VCaP (cell line): ENCODE measurements around the gene ADAMTS12.
"Not testable (repeated sequence)": the region's sequence is repeated elsewhere in the genome, so short reads cannot be mapped to it uniquely, and the experiment has no call there.

ENCODE experiments used
- H3K27ac ChIP-seq: fragments of 450-650 bp; 2 replicates; pipeline ENCODE4 v1.5.1; 2017
- TF ChIP-seq, protein P1 (sequence below): fragments of 450-650 bp; conservative IDR thresholded peaks from 2 replicates; pipeline ENCODE4 v1.5.1; 2017; ENCODE audit warnings: mild to moderate bottlenecking, moderate library complexity

ADAMTS12 gene

DNA sequence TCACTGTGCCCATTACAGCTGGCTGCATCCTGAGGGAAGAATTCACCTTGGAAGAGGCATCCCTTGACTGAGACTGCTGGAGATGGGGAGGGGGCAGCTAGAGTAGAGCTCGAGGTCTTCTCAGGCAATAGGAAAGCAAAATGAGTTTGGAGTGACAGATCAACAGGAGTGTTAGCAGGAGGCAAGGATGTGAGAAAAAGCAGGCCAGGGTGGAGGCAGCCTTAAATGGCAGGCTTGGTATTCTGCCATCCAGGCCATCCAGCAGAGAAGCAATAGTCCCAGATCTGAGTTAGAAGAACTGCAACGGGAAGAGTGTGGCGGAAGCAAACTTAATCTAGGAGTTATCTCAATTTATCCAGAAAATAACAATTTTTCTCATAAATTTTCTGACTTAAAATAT, 6.1 kb downstream of the ADAMTS12 start:
- H3K27ac ChIP-seq = no peak overlapping the region
- TF ChIP-seq, protein P1, sequence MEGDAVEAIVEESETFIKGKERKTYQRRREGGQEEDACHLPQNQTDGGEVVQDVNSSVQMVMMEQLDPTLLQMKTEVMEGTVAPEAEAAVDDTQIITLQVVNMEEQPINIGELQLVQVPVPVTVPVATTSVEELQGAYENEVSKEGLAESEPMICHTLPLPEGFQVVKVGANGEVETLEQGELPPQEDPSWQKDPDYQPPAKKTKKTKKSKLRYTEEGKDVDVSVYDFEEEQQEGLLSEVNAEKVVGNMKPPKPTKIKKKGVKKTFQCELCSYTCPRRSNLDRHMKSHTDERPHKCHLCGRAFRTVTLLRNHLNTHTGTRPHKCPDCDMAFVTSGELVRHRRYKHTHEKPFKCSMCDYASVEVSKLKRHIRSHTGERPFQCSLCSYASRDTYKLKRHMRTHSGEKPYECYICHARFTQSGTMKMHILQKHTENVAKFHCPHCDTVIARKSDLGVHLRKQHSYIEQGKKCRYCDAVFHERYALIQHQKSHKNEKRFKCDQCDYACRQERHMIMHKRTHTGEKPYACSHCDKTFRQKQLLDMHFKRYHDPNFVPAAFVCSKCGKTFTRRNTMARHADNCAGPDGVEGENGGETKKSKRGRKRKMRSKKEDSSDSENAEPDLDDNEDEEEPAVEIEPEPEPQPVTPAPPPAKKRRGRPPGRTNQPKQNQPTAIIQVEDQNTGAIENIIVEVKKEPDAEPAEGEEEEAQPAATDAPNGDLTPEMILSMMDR = no peak

DNA sequence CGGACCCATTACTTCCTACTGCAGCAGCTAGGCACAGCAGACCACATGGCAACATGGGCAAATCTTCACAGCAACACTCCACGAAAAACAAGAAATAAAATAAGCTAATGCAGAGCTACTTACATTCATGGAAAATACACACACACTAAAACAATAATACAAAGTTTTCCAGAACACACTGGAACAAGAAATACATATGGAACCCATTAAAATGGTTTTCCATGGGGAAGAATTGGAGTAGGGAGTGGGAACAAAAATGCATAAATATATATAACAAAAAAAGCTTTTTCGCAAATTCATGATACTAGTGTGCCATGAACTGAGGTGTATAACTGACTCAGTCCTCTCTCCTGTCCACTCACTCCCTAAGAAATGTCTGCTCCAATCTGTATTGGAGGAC, 8.3 kb downstream of the ADAMTS12 start:
- TF ChIP-seq, protein P1 = no peak
- H3K27ac ChIP-seq = no peak overlapping the region

DNA sequence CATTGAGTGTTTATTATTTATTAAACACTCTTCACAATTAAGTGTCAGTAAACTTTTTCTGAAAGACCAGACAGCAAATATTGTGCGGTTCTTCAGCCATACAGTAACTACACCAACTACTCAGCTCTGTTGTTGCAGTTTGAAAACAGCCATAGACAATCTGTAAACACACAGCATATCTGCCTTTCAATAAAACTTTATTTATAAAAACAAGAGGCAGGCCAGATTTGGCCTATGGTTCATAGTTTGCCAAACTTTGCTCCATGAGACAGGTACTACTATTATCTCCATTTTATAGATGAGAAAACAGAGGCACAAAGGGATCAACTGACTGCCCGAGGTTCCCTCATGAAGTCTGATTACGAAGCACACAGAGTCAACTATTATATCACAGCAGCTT, 11.5 kb downstream of the ADAMTS12 start:
- H3K27ac ChIP-seq = no peak overlapping the region
- TF ChIP-seq, protein P1 = no peak

DNA sequence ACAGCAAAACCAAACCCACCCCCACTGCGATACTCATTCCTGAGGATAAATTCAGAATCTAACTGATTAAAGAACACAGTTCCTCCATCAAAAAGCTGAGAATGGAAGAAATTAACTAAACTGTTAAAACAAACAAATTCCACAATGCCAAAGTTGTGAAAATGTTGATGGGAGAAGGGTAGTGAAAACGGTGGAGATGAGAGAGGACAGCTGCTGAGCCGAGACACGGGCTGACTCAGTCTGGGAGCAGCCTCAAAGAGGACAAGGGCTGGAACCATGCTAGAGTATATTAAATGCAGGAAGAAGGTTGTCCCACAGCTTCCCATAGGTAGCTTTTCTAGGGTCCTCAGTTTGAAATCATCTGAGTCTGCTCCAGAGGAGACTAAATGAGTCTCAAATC, 14.3 kb downstream of the ADAMTS12 start:
- no peak overlapping the region for H3K27ac ChIP-seq
- TF ChIP-seq, protein P1 = no peak

DNA sequence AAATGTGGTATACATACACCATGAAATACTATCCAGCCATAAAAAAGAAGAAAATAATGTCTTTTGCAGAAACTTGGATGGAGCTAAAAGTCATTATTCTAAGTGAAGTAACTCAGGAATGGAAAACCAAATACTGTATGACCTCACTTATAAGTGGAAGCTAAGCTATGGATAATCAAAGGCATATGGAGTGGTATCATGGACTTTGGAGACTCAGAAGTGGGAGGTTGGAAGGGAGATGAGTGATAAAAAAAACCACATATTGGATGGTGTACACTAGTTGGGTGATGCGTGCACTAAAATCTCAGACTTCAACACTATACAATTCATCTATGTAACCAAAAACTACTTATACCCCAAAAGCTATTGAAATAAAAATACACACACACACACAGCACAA, 24.5 kb downstream of the ADAMTS12 start:
- H3K27ac ChIP-seq = no peak overlapping the region
- TF ChIP-seq, protein P1 = no peak

DNA sequence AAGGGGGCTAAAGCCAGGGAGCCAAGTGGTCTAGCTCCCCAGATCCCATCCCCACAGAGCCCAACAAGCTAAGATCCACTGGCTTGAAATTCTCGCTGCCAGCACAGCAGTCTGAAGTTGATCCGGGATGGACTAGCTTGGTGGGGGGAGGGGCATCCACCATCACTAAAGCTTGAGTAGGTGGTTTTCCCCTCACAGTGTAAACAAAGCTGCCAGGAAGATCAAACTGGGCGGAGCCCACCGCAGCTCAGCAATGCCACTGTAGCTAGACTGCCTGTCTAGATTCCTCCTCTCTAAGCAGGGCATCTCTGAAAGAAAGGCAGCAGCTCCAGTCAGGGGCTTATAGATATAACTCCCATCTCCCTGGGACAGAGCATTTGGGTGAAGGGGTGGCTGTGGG, 32.6 kb downstream of the ADAMTS12 start:
- not testable (repeated sequence) for H3K27ac ChIP-seq

DNA sequence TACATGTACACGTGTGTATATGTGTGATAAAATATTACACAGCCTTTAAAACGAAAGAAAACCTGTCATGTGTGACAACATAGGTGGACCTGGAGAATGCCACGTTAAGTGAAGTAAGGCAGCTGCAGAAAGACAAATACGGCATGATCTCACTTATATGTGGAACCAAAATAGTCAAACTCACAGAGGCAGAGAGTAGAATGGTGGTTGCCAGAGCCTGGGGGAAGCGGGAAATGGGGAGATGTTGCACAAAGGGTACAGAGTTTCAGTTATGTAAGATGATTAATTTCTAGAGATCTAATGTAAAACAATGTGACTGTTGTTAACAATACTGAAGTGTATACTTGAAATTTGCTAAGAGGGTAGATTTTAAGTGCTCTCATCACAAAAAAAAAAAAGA, 34.8 kb downstream of the ADAMTS12 start:
- no peak overlapping the region for H3K27ac ChIP-seq
- TF ChIP-seq, protein P1 = no peak

DNA sequence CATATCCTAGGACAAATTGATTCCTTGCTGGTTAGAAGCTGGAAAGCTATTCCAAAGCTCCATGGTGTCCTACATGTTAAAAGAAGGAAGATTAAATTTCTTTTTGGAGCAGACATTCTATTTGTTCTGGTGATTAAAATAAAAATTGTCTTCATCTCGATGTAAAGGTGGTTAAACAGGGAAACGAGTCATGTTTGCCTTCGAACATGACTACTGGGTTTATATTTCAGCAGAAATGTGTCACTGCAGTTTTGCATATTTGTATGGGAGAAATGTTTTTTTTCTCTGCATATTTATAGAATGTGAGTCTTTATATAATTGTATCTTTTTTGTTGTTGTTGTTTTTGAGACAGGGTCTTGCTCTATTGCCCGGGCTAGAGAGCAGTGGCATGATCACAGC, 36.4 kb downstream of the ADAMTS12 start:
- TF ChIP-seq, protein P1 = no peak
- no peak overlapping the region for H3K27ac ChIP-seq
